ENCODE data around the gene BTBD9. TPM values are rescaled to one million over a fixed set of nuclear protein-coding genes. Genes with fewer than 3 reads are reported as not detected.

Gene BTBD9
- total and polyA plus RNA-seq, 2 donors (not counting 1 experiment from before 2014, with no cell fraction given) = 4.1 to 48.9 TPM

DNA sequence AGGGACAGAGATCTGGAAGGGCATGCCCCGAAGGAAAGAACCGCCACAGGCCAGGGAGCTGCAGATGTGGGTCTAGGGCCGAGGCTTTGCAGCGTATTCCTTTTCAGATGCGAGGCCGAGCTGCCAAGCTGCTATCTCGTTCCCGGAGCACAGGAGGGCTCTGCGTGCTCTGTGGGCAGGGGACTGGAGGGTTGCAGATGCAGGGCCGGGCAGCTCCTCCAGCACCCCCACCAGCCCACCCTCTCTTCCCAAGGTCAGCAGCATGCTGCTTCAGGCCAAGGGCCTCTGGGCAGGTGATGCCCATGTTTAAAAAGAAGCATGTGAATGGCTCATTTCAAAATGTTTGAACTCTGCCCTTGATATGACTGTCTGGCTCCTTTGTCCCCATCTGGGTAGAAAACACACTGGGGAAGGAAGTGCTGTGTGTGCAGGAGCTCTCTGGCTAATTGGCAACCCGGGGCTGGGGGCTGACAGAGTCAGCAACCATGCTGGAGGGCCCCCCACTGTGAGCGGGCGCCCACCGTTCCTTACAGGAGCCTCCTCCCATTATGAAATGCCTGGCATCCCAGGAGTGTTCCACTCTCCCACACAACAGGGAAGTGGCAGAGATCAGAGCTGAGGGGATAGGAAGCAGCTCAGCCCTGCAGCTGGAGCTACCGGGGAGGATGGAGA, 466.9 kb downstream of the BTBD9 start:
- Mint-ChIP-seq H3K9me3 (ENCODE audit: insufficient read depth) (no peaks in the 10 kb centered on the region), H3K4me1 (no peaks in the 10 kb centered on the region), H3K27me3 (no peaks in the 10 kb centered on the region), H3K27ac (no peak overlapping the region), H3K4me3 (no peak overlapping the region)
- TF ChIP-seq, protein P1, sequence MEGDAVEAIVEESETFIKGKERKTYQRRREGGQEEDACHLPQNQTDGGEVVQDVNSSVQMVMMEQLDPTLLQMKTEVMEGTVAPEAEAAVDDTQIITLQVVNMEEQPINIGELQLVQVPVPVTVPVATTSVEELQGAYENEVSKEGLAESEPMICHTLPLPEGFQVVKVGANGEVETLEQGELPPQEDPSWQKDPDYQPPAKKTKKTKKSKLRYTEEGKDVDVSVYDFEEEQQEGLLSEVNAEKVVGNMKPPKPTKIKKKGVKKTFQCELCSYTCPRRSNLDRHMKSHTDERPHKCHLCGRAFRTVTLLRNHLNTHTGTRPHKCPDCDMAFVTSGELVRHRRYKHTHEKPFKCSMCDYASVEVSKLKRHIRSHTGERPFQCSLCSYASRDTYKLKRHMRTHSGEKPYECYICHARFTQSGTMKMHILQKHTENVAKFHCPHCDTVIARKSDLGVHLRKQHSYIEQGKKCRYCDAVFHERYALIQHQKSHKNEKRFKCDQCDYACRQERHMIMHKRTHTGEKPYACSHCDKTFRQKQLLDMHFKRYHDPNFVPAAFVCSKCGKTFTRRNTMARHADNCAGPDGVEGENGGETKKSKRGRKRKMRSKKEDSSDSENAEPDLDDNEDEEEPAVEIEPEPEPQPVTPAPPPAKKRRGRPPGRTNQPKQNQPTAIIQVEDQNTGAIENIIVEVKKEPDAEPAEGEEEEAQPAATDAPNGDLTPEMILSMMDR (IDR thresholded peaks at IDR 0.05) = no peak
- no peak for TF ChIP-seq EZH2 (IDR thresholded peaks at IDR 0.05; ENCODE audit: borderline replicate concordance, insufficient read depth, low read depth, low read length, poor library complexity, severe bottlenecking)
- Histone ChIP-seq H3K27me3 (replicated peaks in 1 of 4; ENCODE audit: control extremely low read depth in 1 of 4, control insufficient read depth in 3 of 4, insufficient read depth in 4 of 4, low read length in 3 of 4) (no peaks in the 10 kb centered on the region), H3K4me1 (ENCODE audit: control insufficient read depth in 2 of 2, insufficient read depth in 2 of 2, low read length in 2 of 2) (no peaks in the 10 kb centered on the region), H3K27ac (ENCODE audit: low read length in 2 of 2) (no peak overlapping the region), H4K20me1 (ENCODE audit: control insufficient read depth, insufficient read depth, low read length, poor library complexity, severe bottlenecking) (no peaks in the 10 kb centered on the region), H2AFZ (ENCODE audit: insufficient read depth, low read depth, low read length, poor library complexity, severe bottlenecking) (no peak overlapping the region), H3K79me2 (ENCODE audit: control insufficient read depth, insufficient read depth, low read length) (no peaks in the 10 kb centered on the region), H3K36me3 (replicated peaks in 1 of 2; ENCODE audit: control extremely low read depth in 1 of 2, control insufficient read depth in 1 of 2, extremely low read depth in 1 of 2, insufficient read depth in 2 of 2, low read length in 1 of 2) (peaks cover 0 to 2% of the 10 kb centered on the region in 2 experiments), H3K9me3 (ENCODE audit: control extremely low read depth in 1 of 3, control insufficient read depth in 2 of 3, insufficient read depth in 1 of 3, low read length in 2 of 3) (no peaks in the 10 kb centered on the region), H3K4me3 (ENCODE audit: control extremely low read depth in 1 of 5, extremely low read depth in 1 of 5, insufficient read depth in 1 of 5, low read depth in 2 of 5, low read length in 4 of 5) (no peak overlapping the region), H3K4me2 (replicated peaks; ENCODE audit: low read depth, low read length, poor library complexity, severe bottlenecking) (no peak overlapping the region), H3K9ac (ENCODE audit: low read length) (no peak overlapping the region)
- WGBS (ENCODE audit: insufficient coverage) = 91% methylated on average over 12 of the region's 15 CpGs
- POLR2A ChIA-PET = no interaction called here
- CTCF ChIA-PET = no interaction called here
- intact Hi-C loops (cut with micrococcal nuclease) = no loop called here
- ATAC-seq (ENCODE audit: low read depth) (no peak), DNase-seq (no peak)

DNA sequence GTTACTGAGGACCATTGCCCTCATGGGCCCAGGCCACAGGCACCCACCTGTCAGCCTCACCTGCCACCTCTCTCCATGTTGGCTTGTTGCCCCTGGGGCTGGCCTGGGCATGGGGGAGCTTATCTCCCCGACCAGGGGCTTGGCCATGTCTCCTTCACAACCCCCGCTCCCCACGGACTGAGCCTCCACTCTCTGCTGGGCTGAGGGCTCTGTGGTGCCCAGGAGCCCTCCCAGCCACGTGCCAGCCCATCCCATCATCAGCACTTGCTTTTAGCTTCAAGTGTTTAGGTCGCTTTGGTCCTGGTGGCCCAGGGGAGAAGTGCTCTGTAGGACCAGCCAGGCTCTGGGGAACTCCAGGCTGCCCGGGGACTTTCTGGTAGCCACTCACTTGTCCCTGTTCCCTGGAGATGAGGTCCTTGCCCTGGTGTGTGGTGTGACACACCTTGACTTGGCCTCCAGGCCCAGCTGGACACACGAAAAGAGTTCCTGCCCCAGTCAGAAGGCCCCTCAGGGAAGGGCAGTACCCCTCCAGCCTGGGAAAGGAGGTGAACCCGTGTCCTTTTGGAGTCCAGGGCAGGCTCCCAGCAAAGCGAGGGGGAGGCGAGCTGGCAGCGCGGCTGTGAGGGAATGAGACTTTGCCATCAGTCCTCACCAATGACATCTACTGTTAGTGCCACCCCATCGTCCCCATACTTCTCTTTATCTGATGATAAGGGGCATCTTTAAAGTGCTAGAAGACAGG, 467.6 kb downstream of the BTBD9 start:
- H3K4me1 Mint-ChIP-seq = no peaks in the 10 kb centered on the region
- no peaks in the 10 kb centered on the region for H3K9me3 Mint-ChIP-seq (ENCODE audit: insufficient read depth)
- WGBS (ENCODE audit: insufficient coverage) = 70% methylated on average over 6 of the region's 13 CpGs
- TF ChIP-seq EZH2 (IDR thresholded peaks at IDR 0.05; ENCODE audit: borderline replicate concordance, insufficient read depth, low read depth, low read length, poor library complexity, severe bottlenecking) = no peak
- TF ChIP-seq, protein P1 (IDR thresholded peaks at IDR 0.05) = no peak
- peaks cover 0 to 2% of the 10 kb centered on the region in 2 experiments for H3K36me3 ChIP-seq (replicated peaks in 1 of 2; ENCODE audit: control extremely low read depth in 1 of 2, control insufficient read depth in 1 of 2, extremely low read depth in 1 of 2, insufficient read depth in 2 of 2, low read length in 1 of 2)
- H3K9me3 ChIP-seq (ENCODE audit: control extremely low read depth in 1 of 3, control insufficient read depth in 2 of 3, insufficient read depth in 1 of 3, low read length in 2 of 3) = no peaks in the 10 kb centered on the region
- H3K27ac Mint-ChIP-seq = no peak overlapping the region
- ChIA-PET CTCF (interaction anchor here (1.0 kb wide), 1 partner anchor 322 kb away, joined by 3 read pairs; no protein-coding TSS in a partner anchor), POLR2A (no interaction called here)
- no peaks in the 10 kb centered on the region for H3K79me2 ChIP-seq (ENCODE audit: control insufficient read depth, insufficient read depth, low read length)
- no peak overlapping the region for H3K9ac ChIP-seq (ENCODE audit: low read length)
- no peak overlapping the region for H3K27ac ChIP-seq (ENCODE audit: low read length in 2 of 2)
- H3K4me2 ChIP-seq (replicated peaks; ENCODE audit: low read depth, low read length, poor library complexity, severe bottlenecking) = no peak overlapping the region
- no peak overlapping the region for H3K4me3 ChIP-seq (ENCODE audit: control extremely low read depth in 1 of 5, extremely low read depth in 1 of 5, insufficient read depth in 1 of 5, low read depth in 2 of 5, low read length in 4 of 5)
- intact Hi-C loops (cut with micrococcal nuclease) = no loop called here
- H3K4me1 ChIP-seq (ENCODE audit: control insufficient read depth in 2 of 2, insufficient read depth in 2 of 2, low read length in 2 of 2) = no peaks in the 10 kb centered on the region
- no peak overlapping the region for H2AFZ ChIP-seq (ENCODE audit: insufficient read depth, low read depth, low read length, poor library complexity, severe bottlenecking)
- DNase-seq (no peak), ATAC-seq (ENCODE audit: low read depth) (no peak)
- no peaks in the 10 kb centered on the region for H3K27me3 Mint-ChIP-seq
- H3K27me3 ChIP-seq (replicated peaks in 1 of 4; ENCODE audit: control extremely low read depth in 1 of 4, control insufficient read depth in 3 of 4, insufficient read depth in 4 of 4, low read length in 3 of 4) = no peaks in the 10 kb centered on the region
- no peak overlapping the region for H3K4me3 Mint-ChIP-seq
- no peaks in the 10 kb centered on the region for H4K20me1 ChIP-seq (ENCODE audit: control insufficient read depth, insufficient read depth, low read length, poor library complexity, severe bottlenecking)

Data from B cell (primary cell).